Pons (tissue), 1 donor: ENCODE results near the gene RTN4RL2.

ENCODE experiments used
- DNase-seq: peaks from one replicate; pipeline ENCODE4 v3.0.0-alpha.2; 2016; ENCODE audit warnings: low spot score

RTN4RL2 gene

DNA sequence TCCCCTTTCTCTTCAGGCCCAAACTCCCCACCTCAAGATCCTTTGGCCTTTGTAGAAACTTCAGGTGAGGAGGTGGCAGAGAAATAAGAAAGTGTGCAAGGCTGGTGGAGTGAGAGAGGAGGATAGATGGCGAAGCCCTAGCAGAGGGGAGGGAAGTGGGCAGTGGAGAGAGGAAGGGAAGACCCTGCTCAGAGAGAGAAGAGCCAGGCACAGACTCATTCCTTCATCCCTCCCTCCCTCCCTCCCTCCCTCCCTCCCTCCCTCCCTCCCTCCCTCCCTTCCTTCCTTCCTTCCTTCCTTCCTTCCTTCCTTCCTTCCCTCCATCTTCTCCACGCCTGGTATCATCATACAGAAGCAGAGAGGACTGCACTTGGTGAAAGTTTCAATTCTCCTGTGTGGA is 21.0 kb downstream of the RTN4RL2 start:
- DNase-seq, result no peak

DNA sequence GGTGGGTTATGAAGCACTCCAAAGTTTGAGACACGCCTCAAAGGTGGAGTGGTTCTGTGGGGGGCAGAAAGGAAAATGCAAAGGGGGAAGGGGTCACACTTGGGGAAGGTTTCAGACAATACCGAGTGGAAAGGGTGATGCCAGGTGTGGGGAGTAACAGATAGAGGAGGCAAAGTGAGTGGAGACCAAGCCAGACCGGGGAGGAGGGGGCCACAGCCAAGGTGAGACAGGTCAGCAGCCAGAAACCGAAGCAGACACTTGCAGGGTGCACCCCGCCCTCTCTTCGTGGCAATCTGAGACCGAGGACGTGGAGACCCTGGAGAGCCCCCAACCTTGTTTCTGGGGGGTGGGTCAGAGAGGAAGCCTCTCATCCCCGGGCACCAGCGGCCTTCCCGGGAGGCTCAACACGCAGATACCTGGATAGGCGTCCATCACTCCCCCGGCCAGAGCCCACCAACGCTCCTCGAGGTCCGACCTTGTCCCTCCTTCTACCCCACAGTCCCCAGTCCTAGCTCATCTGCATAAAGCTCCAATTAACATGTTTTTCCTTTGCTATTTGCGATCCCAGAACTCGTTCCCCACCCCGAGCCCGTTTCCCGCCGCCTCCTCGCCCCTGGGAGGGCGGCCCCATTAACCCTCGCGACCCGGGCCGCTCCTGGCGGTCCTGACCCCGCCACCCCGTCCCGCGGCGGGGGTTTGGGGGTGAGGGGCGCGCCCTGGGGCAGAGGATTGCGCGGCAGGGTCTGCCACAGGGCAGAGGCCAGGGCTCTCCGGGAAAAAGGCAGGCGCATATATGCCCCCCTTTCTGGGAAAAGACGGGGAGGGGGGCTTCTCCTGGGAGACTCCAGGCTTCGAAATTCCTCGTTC is 21.8 kb downstream of the RTN4RL2 start:
- no peak for DNase-seq

DNA sequence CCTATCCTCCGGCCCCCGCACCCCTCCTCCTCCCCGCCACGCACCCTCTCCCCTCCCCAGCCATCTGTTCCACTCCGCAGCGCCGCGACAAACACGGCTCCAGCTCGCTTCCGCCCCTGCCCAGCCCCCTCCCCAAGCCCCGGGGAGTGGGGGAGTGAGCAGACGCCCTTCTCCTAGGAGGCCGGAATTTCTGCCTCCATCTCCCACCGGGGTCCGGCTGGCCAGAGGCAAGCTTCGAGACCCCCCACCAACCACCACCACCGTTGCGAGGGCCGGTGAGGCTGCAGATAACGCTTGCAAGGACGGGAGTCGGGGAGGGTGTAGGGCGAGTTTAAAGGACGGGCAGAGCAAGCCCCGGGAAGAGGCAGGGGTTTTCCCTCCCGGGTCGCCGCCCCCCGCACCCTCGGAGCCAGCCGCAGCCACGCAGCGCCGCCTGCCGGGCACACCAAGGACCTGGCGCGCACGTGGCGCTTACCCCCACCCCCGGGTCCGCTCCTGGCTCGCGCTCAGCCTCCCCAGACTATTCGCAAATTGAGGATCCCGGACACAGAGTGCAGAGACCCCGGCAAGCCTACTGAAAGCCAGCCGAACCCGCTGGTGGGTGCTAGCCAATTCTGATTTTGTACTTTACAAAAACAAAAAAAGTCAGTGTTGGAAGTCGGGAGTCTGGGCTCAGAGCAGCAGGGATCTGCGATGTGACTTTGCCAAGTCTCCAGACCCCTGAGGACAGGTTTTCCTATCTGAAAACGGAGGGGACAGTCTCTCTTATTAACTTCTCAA is 22.6 kb downstream of the RTN4RL2 start:
- DNase-seq, result no peak

DNA sequence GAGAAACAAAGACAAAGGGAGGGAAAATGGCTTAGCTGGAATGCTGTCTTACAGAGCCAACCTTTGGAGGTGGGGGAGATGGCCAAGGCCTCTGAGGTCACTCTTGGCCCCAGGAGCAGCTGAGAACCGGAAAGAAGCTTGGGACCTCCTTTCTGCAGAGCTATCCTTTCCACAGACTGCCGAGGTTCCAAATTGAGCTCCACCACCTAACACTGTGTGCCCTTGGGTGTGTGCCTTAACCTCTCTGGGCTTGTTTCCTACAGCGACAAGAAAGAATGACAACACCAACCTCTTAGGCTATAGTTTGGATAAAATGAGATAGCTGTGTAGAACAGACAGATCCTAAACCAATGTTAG is 23.2 kb downstream of the RTN4RL2 start:
- DNase-seq, result no peak

DNA sequence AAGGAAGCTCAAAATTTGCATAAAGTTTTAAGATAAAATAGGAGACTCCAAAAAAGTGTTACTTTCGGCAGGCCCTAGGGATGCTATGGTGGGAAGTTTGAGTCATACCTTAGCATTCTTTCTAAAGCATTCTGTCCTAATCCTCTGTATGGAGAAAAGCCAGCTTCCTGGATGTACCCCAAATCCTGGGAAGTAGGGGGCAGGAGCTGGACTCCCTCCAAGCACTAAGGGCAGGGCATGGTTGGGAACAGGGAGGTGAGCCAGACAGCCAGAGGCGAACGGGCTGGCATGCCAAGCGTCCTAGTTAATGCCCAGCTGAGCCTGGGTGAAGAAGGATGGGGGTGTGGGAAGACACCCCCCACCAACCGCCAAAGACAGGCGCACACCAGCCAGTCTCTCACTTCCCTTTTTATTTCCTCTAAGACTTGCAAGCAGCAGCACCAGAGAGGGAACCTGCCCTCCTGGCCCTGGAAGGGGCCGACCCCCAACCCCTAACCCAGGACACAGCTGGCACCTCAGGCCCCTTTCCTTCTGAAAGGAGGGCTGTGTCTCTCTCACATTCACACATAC is 23.9 kb downstream of the RTN4RL2 start:
- DNase-seq, result no peak

DNA sequence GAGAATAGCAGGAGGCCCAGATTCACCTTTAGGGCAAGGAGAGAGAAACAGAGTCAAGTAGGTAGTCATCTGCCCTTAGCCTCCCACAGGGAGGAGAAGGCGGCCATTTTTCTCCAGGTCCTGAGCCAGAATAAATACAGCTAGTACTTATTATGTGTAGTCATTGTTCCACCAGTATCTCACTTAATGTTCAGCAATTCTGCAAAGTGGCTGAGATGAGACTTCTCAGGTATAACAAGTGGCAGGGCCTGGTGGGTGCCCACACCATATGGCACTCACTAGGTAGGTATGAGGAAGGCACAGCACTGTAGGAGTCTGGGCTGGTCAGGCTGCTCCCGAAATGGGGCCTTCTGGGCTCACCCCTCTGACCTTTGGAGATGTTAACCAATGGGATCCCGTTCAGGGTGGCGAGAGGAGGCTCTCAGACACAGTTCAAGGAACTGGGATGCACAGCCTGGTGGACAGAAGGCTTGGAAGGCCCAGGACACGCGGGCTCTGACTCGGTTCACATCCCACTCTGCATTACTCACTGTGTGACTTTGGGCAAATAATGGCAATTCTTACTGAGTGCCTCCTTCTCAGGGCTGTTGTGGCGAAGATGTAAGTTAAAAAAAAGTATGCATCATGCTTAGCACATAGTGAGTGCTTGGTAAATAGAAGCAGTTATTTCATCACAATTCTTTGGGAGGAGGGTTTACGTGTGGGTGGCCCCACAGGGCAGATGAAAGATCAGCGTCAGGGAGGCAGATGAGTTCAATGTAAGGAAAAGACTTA is 25.1 kb downstream of the RTN4RL2 start:
- DNase-seq, result no peak

DNA sequence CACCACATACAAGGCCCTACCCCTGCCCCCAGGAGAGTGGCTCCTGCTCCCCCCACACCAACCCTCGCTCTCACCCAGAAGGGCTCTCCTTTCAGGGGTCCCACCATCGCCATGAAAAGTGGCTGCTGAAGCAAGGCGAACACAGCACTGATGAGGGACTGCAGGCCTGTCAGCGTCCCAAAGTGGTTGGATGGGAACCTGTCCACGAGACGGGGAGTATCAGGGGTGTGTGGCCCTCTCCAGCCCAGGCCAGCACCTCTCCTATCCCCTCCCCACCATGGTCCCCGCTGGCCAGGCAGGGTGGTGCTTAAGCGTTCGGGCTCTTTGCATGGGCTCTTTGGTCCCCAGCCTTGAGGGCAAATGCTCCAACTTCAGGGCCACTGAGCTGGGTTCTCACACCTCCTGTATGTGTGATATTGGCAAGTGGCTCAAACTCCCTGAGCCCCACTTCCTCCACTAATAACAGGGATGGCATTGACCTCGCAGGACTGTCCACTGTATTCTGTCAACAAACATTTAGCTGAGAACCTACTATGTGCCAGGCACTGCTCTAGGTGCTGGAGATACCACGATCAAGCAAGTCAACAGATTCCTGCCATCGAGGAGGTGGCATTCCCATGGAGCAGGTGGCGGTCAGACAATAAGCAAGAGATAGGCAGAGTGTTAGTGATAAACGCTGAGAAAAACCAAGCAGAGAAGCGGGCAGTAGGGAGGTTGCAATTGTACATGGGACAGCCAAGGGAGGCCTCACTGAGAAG is 26.9 kb downstream of the RTN4RL2 start:
- no peak for DNase-seq

DNA sequence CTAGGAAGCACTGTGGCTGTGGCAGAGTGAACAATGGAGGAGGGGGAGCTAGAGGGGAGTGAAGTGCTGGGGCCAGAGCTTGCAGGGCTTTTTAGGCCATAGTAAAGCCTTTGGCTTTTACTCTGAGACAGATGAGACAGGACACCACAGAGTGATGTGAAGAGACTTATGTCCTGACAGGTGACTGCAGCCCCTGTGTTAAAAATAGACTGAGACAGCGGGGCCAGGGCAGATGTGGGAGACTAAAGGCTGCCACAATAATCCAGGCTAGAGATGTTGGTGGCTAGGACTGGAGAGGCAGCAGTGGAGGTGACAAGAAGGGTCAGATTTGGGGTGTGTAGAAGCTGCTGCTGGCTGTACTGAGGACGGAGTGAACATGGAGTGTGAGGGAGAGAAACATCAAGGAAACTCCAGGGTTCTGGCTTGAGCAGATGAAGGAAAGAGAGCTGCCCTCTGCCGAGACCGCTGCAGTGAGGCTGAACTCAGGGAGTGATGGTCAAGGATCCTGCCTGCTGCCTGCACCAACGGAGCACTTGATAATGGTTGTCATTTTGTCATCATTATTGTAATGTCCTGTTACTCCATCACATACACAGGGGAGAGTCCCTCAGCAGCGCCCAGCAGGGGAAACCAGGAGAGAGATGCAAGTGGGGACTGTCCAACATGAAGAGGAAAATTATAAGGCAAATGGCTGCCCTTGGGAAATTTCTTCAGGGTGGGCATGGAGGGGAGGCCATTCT is 27.8 kb downstream of the RTN4RL2 start:
- DNase-seq, result no peak

DNA sequence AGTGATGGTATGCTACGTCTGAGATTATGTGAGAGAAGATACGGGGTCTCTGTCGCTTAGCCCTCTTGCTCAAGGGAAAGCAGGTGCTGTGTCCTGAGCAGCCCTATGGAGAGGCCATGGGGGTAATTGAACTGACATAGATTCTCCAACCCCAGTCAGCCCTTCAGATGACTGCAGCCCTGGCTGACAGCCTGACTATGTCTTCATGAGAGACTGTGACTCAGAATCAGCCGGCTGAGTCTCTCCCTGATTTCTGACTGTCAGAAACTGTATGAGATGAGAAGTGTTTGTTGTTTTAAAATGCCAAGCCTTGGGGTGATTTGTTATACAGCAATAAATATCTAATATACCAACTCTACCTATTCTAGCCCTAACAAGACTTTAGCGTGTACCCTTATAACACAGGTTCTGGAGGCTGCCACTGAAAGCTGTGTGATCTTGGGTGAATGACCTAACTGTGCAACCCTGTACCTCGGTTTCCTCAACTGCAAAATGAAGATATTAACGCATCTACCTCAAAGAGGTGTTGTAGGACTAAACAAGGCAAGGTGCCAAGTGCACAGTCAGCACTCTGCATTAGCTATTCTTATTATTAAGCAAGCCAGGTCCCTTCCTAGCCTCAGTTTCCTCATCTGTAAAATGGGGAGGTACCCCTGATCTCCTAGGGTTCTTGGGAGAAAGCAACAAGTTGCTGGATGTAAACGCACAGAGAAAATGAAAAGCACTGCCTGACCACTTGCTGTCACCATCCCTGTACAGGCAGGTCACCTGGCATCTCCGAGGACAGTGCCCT is 30.3 kb downstream of the RTN4RL2 start:
- DNase-seq, result no peak

DNA sequence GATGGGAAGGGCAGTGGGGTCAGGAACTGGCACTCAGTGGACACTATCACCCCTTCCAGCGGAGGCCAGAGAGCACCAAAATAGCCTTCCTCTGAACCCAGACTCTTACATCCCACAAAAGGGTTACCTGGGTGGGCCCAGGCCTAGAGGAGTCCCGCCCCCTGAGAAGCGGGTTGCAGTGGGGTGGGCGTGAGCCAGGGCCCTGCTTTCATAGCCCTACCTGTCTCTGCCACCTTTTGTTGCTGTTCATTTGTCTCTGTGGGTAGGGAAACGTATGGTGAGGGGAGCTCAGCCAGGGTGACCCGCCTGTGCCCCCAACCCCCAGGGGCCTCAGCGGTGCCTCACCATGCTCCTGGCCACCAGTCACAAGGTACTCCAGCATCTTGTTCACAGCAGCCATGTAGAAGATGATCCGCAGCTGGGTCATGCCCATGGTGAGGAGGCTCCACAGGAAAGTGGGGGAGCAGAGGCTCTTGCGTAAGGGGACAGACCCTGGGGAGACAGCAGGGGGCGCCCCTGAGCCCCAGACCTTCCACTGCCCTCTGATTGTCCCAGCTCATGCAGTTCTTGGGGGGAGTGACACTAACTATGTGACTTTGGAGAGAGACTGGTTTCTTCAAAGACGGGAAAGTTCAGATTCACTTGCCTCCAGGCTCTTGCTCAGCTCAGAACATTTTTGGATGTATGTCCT is 31.2 kb downstream of the RTN4RL2 start:
- no peak for DNase-seq

DNA sequence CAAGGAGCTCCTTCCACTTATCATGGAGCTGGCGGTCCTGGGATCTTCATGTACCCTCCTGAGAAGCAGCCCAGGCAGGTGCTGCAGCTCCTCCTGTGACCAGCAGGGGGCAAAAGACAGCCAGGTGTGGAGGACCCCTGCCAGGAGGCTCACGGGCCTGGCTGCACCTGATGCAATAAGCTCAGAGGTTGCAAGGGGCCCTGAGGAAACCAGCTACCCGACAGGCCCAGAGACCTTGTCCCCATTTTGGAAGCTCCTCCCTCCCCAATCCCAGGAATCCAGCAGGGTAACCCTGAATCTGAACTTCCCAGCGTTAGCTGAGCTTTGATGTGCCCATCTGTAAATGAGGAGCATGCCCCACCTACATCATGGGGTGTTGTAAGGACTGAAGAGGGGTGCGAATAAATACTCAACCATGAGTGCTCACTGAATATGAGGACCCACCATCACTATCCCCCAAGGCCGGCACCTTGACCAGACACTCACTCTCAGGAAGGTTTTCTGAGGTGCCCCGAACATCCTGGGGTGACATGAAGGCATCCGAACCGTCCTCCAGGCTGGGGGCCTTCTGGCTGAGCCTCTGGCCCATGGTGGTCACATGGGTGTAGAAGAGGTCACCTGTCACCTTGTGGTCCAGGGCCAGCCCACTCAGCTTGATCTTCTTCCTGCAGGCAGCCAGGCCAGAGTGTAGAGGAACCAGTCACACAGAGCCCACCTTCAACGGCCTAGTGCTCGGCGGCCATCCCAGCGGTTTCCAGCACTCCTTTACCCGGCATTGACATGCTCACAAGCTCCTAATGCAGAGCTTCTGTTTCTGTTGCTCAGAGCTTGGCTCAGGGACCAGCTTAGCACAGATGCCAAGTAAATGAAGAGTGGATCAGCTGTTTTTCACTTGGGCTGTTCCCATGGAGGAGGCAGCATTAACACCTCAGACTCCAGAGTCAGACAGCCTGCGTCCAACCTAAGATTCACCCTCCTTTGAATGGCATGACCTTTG is 33.5 kb downstream of the RTN4RL2 start:
- peak; percentile 48 for DNase-seq

DNA sequence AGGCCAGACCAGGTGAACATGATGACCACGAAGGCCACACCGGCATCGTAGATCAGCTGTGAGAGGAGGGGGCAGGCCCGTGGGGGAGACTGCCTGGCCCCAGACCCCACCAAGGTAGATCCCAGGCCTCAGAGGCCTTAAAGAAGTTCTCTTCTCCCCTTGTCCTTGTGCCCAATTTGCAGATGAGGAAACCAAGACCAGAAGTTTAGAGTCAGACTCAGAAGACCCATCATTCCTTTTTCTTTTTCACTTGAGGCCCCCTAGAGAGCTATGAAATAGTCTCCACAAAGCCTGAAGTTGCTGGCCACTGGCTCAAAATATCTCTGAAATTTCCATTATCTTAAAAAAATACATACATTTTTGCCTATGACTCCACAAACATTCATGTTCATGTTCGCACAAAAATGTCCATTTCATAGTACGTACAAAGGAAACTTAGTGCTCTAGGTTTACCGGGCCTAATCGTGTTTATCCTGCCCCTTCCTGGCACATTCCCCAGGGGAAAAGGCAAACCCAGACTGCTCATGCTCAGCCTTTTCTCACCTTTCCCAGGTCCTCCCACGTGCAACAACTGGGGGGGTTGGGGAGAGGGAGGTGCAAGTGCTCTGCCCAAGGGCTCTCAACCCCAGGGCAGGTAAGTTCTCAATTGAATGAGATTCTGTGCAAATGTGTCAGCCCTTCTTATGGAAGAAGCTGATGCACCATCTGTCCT is 35.9 kb downstream of the RTN4RL2 start:
- no peak for DNase-seq

DNA sequence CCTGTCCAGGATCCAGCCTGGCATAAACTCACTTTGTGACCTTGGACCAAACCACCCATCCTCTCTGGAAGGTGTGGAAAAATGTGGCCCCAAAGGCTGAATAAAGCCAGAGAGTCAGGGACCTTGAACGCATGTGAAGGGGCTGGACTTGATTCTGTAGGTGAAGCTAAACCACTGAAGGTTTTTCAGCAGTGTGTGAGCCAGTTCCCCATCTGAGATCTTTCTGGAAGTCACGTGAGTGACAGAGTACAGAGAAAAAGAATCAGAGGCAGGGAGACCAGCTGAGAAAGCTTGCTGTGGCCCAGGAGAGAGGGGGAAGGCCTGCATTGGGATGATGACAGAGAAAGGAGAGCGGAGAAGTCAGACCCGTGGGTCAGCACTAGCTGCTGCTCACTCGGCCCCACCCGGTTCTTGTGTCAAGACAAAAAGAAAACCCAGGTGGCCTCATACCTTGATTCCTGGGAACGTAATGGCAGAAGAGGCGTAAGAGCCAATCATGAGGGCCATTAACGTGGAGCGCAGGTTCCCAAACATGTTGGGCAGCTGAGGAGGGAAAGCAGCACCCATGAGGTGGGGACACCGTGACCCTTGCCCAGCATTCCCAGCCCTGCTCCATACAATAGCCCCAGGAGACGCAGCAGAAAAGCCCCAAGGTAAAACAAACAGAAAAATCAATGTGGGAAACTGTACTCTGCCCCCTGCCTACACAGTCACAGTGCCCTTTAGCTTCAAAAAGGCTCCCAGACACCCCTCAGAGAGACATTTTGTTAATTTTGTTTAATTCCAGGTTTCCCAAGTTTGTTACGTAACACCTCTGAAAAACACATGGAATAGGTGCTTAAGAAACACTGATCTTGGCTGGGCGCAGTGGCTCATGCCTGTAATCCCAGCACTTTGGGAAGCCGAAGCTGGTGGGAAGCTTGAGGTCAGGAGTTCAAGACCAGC is 37.2 kb downstream of the RTN4RL2 start:
- DNase-seq, result no peak

DNA sequence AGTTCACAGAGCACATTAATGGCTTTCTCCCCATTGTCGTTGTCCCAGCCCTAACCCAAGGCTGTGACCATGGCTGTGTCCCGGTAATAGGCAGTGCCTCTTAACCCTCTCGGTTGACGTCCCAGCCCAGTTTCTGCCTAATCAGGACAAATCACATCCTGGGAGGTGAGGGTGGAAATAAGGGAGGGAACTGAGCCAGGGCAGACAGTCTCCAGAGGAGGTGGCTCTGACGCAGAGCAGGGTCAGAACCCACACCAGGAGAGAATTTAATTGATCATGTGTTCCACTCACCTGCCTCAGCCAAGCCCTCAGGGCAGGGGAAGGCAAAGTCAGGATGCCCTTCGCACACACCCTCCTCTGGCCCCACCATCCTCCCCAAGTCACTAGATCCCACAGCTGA is 38.2 kb downstream of the RTN4RL2 start:
- no peak for DNase-seq

DNA sequence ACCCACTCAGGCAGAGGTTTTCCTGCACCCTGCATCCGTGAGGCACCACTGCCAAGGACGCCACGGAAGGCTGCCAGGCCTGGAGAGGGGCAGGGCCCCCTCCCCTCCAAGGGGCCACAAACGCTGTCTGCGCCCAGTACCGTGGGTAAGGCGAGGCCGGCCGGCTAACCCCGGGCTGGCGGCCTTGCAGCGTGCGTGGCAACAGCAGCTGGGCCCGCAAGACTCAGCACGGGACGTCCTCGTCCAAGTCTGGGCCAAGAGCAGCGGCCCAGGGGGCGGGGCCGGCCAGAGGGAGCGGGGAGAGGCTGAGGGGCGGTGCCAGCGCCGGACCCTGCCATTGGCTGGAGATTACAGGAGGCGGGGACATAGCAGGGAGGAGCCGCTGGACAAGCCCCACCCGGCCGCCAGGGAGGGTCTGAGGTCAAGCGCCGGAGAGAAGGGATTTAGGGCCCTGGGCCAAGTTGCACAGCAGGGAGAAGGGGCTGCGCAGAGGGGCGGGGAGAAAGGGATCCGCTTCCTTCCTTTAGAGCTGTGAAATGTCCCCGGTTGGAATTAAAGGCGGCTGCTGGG is 39.2 kb downstream of the RTN4RL2 start:
- DNase-seq, result peak; percentile 92

DNA sequence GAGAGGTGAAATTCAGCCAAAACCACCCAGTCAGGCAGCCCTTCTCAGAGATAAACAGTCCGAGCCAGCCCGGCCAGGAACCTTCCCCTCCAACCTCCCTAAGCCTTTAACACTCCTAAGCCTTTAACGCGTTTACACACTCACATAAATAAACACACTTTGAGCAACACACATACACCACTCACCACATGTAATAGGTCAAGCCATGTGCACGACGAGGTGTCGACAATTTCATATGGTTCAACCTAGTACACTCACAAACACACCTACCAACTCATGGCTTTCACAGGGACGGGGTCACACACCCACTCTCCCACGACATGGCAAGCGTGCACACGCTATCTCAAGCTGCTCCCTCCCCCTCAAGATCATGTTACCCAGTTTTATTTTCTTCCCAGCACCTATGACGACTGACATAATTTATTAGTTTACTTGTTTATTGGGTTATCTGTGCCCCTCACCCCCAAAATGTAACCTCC is 39.7 kb downstream of the RTN4RL2 start:
- no peak for DNase-seq
